Endothelial cell of umbilical vein (primary cell): ENCODE measurements around the gene GRIFIN. TPM values are rescaled to one million over a fixed set of nuclear protein-coding genes. Genes with fewer than 3 reads are reported as not detected.

Experiments used
- BruUV-seq: library from RNA; stranded (reverse); fragments of 400-500 nt; replicated peaks from 2 replicates; lab custom pipeline; 2021; lab: Mats Ljungman, UMichigan
- CTCF ChIA-PET: fragments of 300-600, 350-600 bp; sonication (Branson Sonifier 250); formaldehyde crosslinking; loops from one replicate; lab custom pipeline; 2021; ENCODE audit warnings: antibody characterized with exemption, inconsistent platforms; lab: Charles Lee
- POLR2A ChIA-PET: fragments of 300-600, 350-600 bp; sonication (Branson Sonifier 250); formaldehyde crosslinking; loops from one replicate; lab custom pipeline; 2021; ENCODE audit warnings: antibody characterized with exemption, inconsistent platforms; lab: Charles Lee
- DNase-seq: peaks from one replicate; pipeline ENCODE4 v3.0.0-alpha.2; 2011; ENCODE audit warnings: low read depth, low spot score
- FAIRE-seq: peaks from 2 replicates; lab custom pipeline; 2011; peaks lifted over from hg19 to GRCh38; lab: Jason Lieb, UNC
- H2AFZ ChIP-seq: 2 replicates; pipeline ENCODE4 v1.6.0; 2012; ENCODE audit warnings: low read depth, low read length, control low read depth, inconsistent platforms
- H3K27ac ChIP-seq: 2 replicates; pipeline ENCODE4 v1.5.1; 2011; ENCODE audit warnings: low read depth, mild to moderate bottlenecking, control low read depth, low read length, moderate library complexity; ENCODE audit not compliant: insufficient read depth
- H3K27me3 ChIP-seq, 2 experiments: 2 replicates each; pipeline versions ENCODE4 v1.6.0 to v1.6.1; 2011; ENCODE audit warnings: low read length in 2 of 2, mixed read lengths in 1 of 2; ENCODE audit not compliant: control insufficient read depth in 2 of 2, insufficient read depth in 2 of 2
- H3K36me3 ChIP-seq, 2 experiments: 2 replicates in 1 of 2; 3 replicates in 1 of 2; pipeline ENCODE4 v1.5.1; 2011; ENCODE audit warnings: low read length in 2 of 2, mild to moderate bottlenecking in 1 of 2, moderate library complexity in 1 of 2; ENCODE audit not compliant: control insufficient read depth in 2 of 2, insufficient read depth in 2 of 2; ENCODE audit errors: extremely low read depth in 1 of 2
- H3K4me1 ChIP-seq: 3 replicates; pipeline ENCODE4 v1.5.1; 2011; ENCODE audit warnings: mild to moderate bottlenecking, low read length; ENCODE audit not compliant: control insufficient read depth, insufficient read depth; ENCODE audit errors: extremely low read depth
- H3K4me2 ChIP-seq: 2 replicates; pipeline ENCODE4 v1.6.1; 2011; ENCODE audit warnings: low read length, control low read depth, mixed read lengths; ENCODE audit not compliant: insufficient read depth
- H3K4me3 ChIP-seq, 3 experiments: fragments of 200-600 bp in 1 of 3; sonication (generic), shearing (Covaris generic) in 1 of 3; replicated peaks in 1 of 3; 2 replicates each; pipeline ENCODE4 v1.5.1; 2011 to 2016; ENCODE audit warnings: control low read depth in 3 of 3, low read length in 3 of 3, mild to moderate bottlenecking in 2 of 3, inconsistent platforms in 1 of 3, low read depth in 1 of 3, moderate library complexity in 1 of 3; ENCODE audit not compliant: insufficient read depth in 1 of 3
- H3K79me2 ChIP-seq: 2 replicates; pipeline ENCODE4 v1.6.0; 2012; ENCODE audit warnings: low read length, inconsistent platforms; ENCODE audit not compliant: control insufficient read depth, insufficient read depth
- H3K9ac ChIP-seq: replicated peaks from 2 replicates; pipeline ENCODE3; 2011; ENCODE audit warnings: low read length, control low read depth; ENCODE audit not compliant: insufficient read depth; ENCODE audit errors: extremely low read depth
- H3K9me1 ChIP-seq: replicated peaks from 3 replicates; pipeline ENCODE4 v1.6.0; 2011; ENCODE audit warnings: mild to moderate bottlenecking, low read length; ENCODE audit not compliant: control insufficient read depth, insufficient read depth; ENCODE audit errors: extremely low read depth
- H3K9me3 ChIP-seq: replicated peaks from 2 replicates; pipeline ENCODE4 v1.5.1; 2012; ENCODE audit warnings: low read length, inconsistent platforms; ENCODE audit not compliant: control insufficient read depth, insufficient read depth
- H4K20me1 ChIP-seq: replicated peaks from 2 replicates; pipeline ENCODE3; 2011; ENCODE audit warnings: mild to moderate bottlenecking, low read length; ENCODE audit not compliant: control insufficient read depth, insufficient read depth; ENCODE audit errors: extremely low read depth
- CTCF ChIP-seq, 2 donors: IDR thresholded peaks; 1 replicate in 1 of 2; 2 replicates in 1 of 2; pipeline ENCODE4 v1.5.1; 2011; ENCODE audit warnings: low read length in 2 of 2, mild to moderate bottlenecking in 2 of 2, moderate library complexity in 2 of 2, control low read depth in 1 of 2, inconsistent platforms in 1 of 2, low read depth in 1 of 2; ENCODE audit not compliant: insufficient read depth in 1 of 2; ENCODE audit errors: extremely low read depth in 1 of 2
- EZH2 ChIP-seq: IDR thresholded peaks from 2 replicates; pipeline ENCODE4 v1.6.1; 2012; ENCODE audit warnings: borderline replicate concordance, low read depth, mild to moderate bottlenecking, moderate library complexity, low read length, inconsistent platforms; ENCODE audit not compliant: severe bottlenecking
- FOS ChIP-seq: IDR thresholded peaks from 2 replicates; pipeline ENCODE4 v1.6.1; 2011; ENCODE audit warnings: mild to moderate bottlenecking, low read length, moderate library complexity, borderline replicate concordance; ENCODE audit not compliant: insufficient read depth
- GATA2 ChIP-seq: IDR thresholded peaks from 2 replicates; pipeline ENCODE4 v1.7.0; 2011; ENCODE audit warnings: low read depth, mild to moderate bottlenecking, moderate library complexity, mixed read lengths, low read length; ENCODE audit not compliant: insufficient read length, insufficient read depth
- JUN ChIP-seq: IDR thresholded peaks from 2 replicates; pipeline ENCODE4 v1.6.1; 2011; ENCODE audit warnings: borderline replicate concordance, low read depth; ENCODE audit not compliant: insufficient read length, insufficient read depth
- MYC ChIP-seq: IDR thresholded peaks from one replicate; pipeline ENCODE4 v1.6.1; 2011; ENCODE audit warnings: mild to moderate bottlenecking, low read depth, low read length
- POLR2A ChIP-seq: IDR thresholded peaks from 2 replicates; pipeline ENCODE4 v1.6.1; 2012; ENCODE audit warnings: low read depth, mild to moderate bottlenecking, control low read depth, low read length
- POLR2AphosphoS5 ChIP-seq: IDR thresholded peaks from 2 replicates; pipeline ENCODE4 v1.6.1; 2012; ENCODE audit warnings: low read depth, mild to moderate bottlenecking, control low read depth, low read length, moderate library complexity; ENCODE audit not compliant: insufficient read depth
- dilution Hi-C: fragments of 300-500 bp; cut with MboI; formaldehyde crosslinking; loops from one replicate; pipeline ENCODE4 v1.15.0; 2019; ENCODE audit warnings: low sequenced_read_pairs; ENCODE audit not compliant: extremely low pct_ligation_motif_present
- intact Hi-C: fragments of 100-400 bp; cut with micrococcal nuclease; formaldehyde crosslinking; loops from one replicate; pipeline ENCODE4 v1.10.0; 2022
- polyA plus RNA-seq, 4 experiments: library from polyadenylated mRNA; depleted of rRNA in 3 of 4; stranded (reverse) in 3 of 4; unstranded in 1 of 4; fragments of >200 nt; gene quantifications; 2 replicates each; pipeline versions ENCODE4 v1.2.1 to v1.2.3, GENCODE V29; 2011 to 2012; ENCODE audit warnings: missing spikeins in 1 of 4
- total RNA-seq: library from RNA; stranded (reverse); gene quantifications from 2 replicates; pipeline ENCODE4 v1.2.3, GENCODE V29; 2021
- TF ChIP-seq, protein P1 (sequence below): IDR thresholded peaks from 2 replicates; pipeline ENCODE4 v1.6.1; 2011; ENCODE audit not compliant: insufficient read depth, insufficient read length

GRIFIN gene
- total and polyA plus RNA-seq, 2 donors (not counting 3 experiments of a cell fraction or from before 2014, with no cell fraction given): not detected

- Histone ChIP-seq H3K9me3 (no peaks in the 10 kb centered on the region), H3K79me2 (no peaks in the 10 kb centered on the region), H3K4me2 (no peak overlapping the region), H2AFZ (no peak overlapping the region), H4K20me1 (no peaks in the 10 kb centered on the region), H3K36me3 (no peaks in the 10 kb centered on the region), H3K27me3 (no peaks in the 10 kb centered on the region), H3K9me1 (no peaks in the 10 kb centered on the region), H3K4me3 (no peak overlapping the region), H3K4me1 (no peaks in the 10 kb centered on the region), H3K27ac (no peak overlapping the region), H3K9ac (no peak overlapping the region)
- dilution Hi-C loops: no loop called here
- POLR2A ChIA-PET: no interaction called here
- CTCF ChIA-PET: interaction anchor here (1.3 kb wide), 1 partner anchor 28 kb away, joined by 4 read pairs; no protein-coding TSS in a partner anchor
- FAIRE-seq (no peak), DNase-seq (no peak)
- BruUV-seq: no TSS peak
- intact Hi-C loops: no loop called here
- TF ChIP-seq, protein P1, sequence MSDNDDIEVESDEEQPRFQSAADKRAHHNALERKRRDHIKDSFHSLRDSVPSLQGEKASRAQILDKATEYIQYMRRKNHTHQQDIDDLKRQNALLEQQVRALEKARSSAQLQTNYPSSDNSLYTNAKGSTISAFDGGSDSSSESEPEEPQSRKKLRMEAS: no peak
- TF ChIP-seq FOS (no peak), CTCF (IDR thresholded peaks at IDR 0.05; ENCODE audit: extremely low read depth in 1 of 2, insufficient read depth in 1 of 2, low read depth in 1 of 2, low read length in 2 of 2) (no peak), POLR2AphosphoS5 (no peak), JUN (no peak), POLR2A (no peak), EZH2 (no peak), MYC (no peak), GATA2 (no peak)
Observed at GRCh38 chr7:2440608-2441245, 35.5 kb downstream of the GRIFIN start.
